HG03095 (cell line): ENCODE measurements around the gene RAB27B.
"Not testable (repeated sequence)": the region's sequence is repeated elsewhere in the genome, so short reads cannot be mapped to it uniquely, and the experiment has no call there.

Experiments used
- ATAC-seq: cut with Tn5 transposase; IDR thresholded peaks from one replicate; pipeline ENCODE4 v1.9.1; 2021; ENCODE audit warnings: moderate library complexity; ENCODE audit not compliant: unreplicated experiment

RAB27B gene

GRCh38 chr18:54828281-54828881 is at the start of gene RAB27B:
RAB27B (plus strand) TSS chr18:54828477; CDS start chr18:54877586, 49,109 bp downstream.
- no peak for ATAC-seq

- ATAC-seq, result no peak
These were observed 47.9 kb upstream of the RAB27B start for GRCh38 chr18:54780285-54780861.

- no peak for ATAC-seq
These were observed 47.3 kb upstream of the RAB27B start for GRCh38 chr18:54780970-54781369.

- ATAC-seq, result no peak
These were observed 45.1 kb upstream of the RAB27B start for GRCh38 chr18:54783139-54783538.

GRCh38 chr18:54786206-54786605 is 42.1 kb upstream of the RAB27B start:
- ATAC-seq, result no peak

GRCh38 chr18:54787121-54787520 is 41.2 kb upstream of the RAB27B start:
- ATAC-seq, result no peak

GRCh38 chr18:54787616-54788015 is 40.7 kb upstream of the RAB27B start:
- ATAC-seq, result no peak

- no peak for ATAC-seq
These were observed 38.2 kb upstream of the RAB27B start for GRCh38 chr18:54790109-54790508.

GRCh38 chr18:54791657-54792056 is 36.6 kb upstream of the RAB27B start:
- ATAC-seq, result no peak

GRCh38 chr18:54792079-54792478 is 36.2 kb upstream of the RAB27B start:
- ATAC-seq, result no peak

GRCh38 chr18:54794823-54795222 is 33.5 kb upstream of the RAB27B start:
- no peak for ATAC-seq

GRCh38 chr18:54798186-54798585 is 30.1 kb upstream of the RAB27B start:
- ATAC-seq, result no peak

- no peak for ATAC-seq
These were observed 26.9 kb upstream of the RAB27B start for GRCh38 chr18:54801374-54801773.

GRCh38 chr18:54802178-54802577 is 26.1 kb upstream of the RAB27B start:
- ATAC-seq, result no peak

- ATAC-seq, result no peak
These were observed 25.4 kb upstream of the RAB27B start for GRCh38 chr18:54802686-54803395.

GRCh38 chr18:54805571-54806334 is 22.5 kb upstream of the RAB27B start:
- no peak for ATAC-seq

GRCh38 chr18:54806526-54806925 is 21.8 kb upstream of the RAB27B start:
- ATAC-seq, result no peak

GRCh38 chr18:54807303-54807702 is 21.0 kb upstream of the RAB27B start:
- ATAC-seq, result no peak

GRCh38 chr18:54810662-54811061 is 17.6 kb upstream of the RAB27B start:
- ATAC-seq, result not testable (repeated sequence)

- ATAC-seq, result no peak
These were observed 15.4 kb upstream of the RAB27B start for GRCh38 chr18:54812885-54813284.

- ATAC-seq, result no peak
These were observed 15.0 kb upstream of the RAB27B start for GRCh38 chr18:54813305-54813704.
